OCI-LY7 (cell line): ENCODE data around the gene CCNDBP1. TPM values are rescaled to one million over a fixed set of nuclear protein-coding genes. Genes with fewer than 3 reads are reported as not detected.

Experiments used
- BruUV-seq: library from RNA; stranded (reverse); fragments of 400-500 nt; replicated peaks from 2 replicates; lab custom pipeline; 2021; lab: Mats Ljungman, UMichigan
- CTCF ChIA-PET: fragments of 300-600 bp; sonication (Branson Sonifier 250); formaldehyde crosslinking; loops from one replicate; lab custom pipeline; 2022; ENCODE audit warnings: antibody characterized with exemption; ENCODE audit not compliant: unreplicated experiment; lab: Charles Lee
- POLR2A ChIA-PET: fragments of 300-600 bp; sonication (Branson Sonifier 250); formaldehyde crosslinking; loops from one replicate; lab custom pipeline; 2022; ENCODE audit warnings: antibody characterized with exemption; lab: Charles Lee
- DNase-seq: peaks from one replicate; pipeline ENCODE4 v3.0.0-alpha.2; 2015; ENCODE audit warnings: low spot score
- H2AFZ ChIP-seq: fragments of 200-600 bp; sonication (generic), shearing (Covaris generic); 2 replicates; pipeline ENCODE4 v1.6.1; 2014; ENCODE audit warnings: mild to moderate bottlenecking, antibody characterized with exemption, low read length, moderate library complexity
- H3K27ac ChIP-seq: fragments of 200-600 bp; sonication (generic); 2 replicates; pipeline ENCODE4 v1.5.1; 2014; ENCODE audit warnings: mixed run types, low read depth, mild to moderate bottlenecking, moderate library complexity, low read length, inconsistent platforms; ENCODE audit not compliant: poor library complexity, severe bottlenecking
- H3K36me3 ChIP-seq: fragments of 200-600 bp; sonication (generic); 2 replicates; pipeline ENCODE4 v1.6.1; 2014; ENCODE audit warnings: mild to moderate bottlenecking, antibody characterized with exemption, low read length, moderate library complexity, mixed read lengths; ENCODE audit not compliant: insufficient read depth
- H3K4me1 ChIP-seq: fragments of 200-600 bp; sonication (generic); 2 replicates; pipeline ENCODE4 v1.5.1; 2014; ENCODE audit warnings: mild to moderate bottlenecking, low read length; ENCODE audit not compliant: insufficient read depth, poor library complexity, severe bottlenecking
- H3K4me2 ChIP-seq: fragments of 200-600 bp; sonication (generic); 2 replicates; pipeline ENCODE4 v1.6.1; 2014; ENCODE audit warnings: mild to moderate bottlenecking, low read length
- H3K4me3 ChIP-seq: fragments of 200-600 bp; sonication (generic); 2 replicates; pipeline ENCODE4 v1.5.1; 2014; ENCODE audit warnings: mild to moderate bottlenecking, low read depth, low read length; ENCODE audit not compliant: poor library complexity, severe bottlenecking
- H3K79me2 ChIP-seq: fragments of 200-600 bp; sonication (generic); 2 replicates; pipeline ENCODE4 v1.6.1; 2016; ENCODE audit warnings: low read depth, mild to moderate bottlenecking, low read length, moderate library complexity, mixed read lengths; ENCODE audit not compliant: insufficient read depth
- H3K9me2 ChIP-seq: fragments of 200-600 bp; sonication (generic); 2 replicates; pipeline ENCODE4 v1.6.1; 2016; ENCODE audit warnings: mild to moderate bottlenecking, low read length, mixed read lengths; ENCODE audit not compliant: insufficient read depth
- H3K9me3 ChIP-seq: fragments of 200-600 bp; sonication (generic); 2 replicates; pipeline ENCODE4 v1.6.1; 2014; ENCODE audit warnings: mild to moderate bottlenecking, mixed run types, low read length, mixed read lengths
- H4K20me1 ChIP-seq: fragments of 200-600 bp; sonication (generic); 2 replicates; pipeline ENCODE4 v1.6.1; 2014; ENCODE audit warnings: mild to moderate bottlenecking, antibody characterized with exemption, low read length, moderate library complexity, mixed read lengths; ENCODE audit not compliant: insufficient read depth
- CTCF ChIP-seq: fragments of 200-600 bp; sonication (generic); conservative IDR thresholded peaks from 2 replicates; pipeline ENCODE4 v1.5.1; 2014; ENCODE audit warnings: mild to moderate bottlenecking, antibody characterized with exemption, low read length, moderate library complexity, mixed read lengths
- EZH2phosphoT487 ChIP-seq: fragments of 200-600 bp; sonication (generic); IDR thresholded peaks from 2 replicates; pipeline ENCODE4 v1.6.1; 2018; ENCODE audit warnings: low read depth, borderline replicate concordance, mild to moderate bottlenecking, mixed run types, antibody characterized with exemption, low read length, moderate library complexity, mixed read lengths
- intact Hi-C: fragments of 100-400 bp; cut with micrococcal nuclease; formaldehyde crosslinking; loops from one replicate; pipeline ENCODE4 v1.10.0; 2022; ENCODE audit not compliant: unreplicated experiment
- total RNA-seq, 2 experiments: library from RNA; depleted of rRNA in 1 of 2; stranded (reverse); fragments of >200 nt in 1 of 2; shearing (Covaris generic) in 1 of 2; gene quantifications; 2 replicates each; pipeline ENCODE4 v1.2.3, GENCODE V29; 2014 to 2022

Gene CCNDBP1
- total RNA-seq, 2 experiments from 2014 or later, result 53.1 to 56.0 TPM

- CTCF ChIA-PET, result no interaction called here
These were observed 25.1 kb downstream of the CCNDBP1 start for GRCh38 chr15:43210172-43210745.

GRCh38 chr15:43210807-43211206 is 25.6 kb downstream of the CCNDBP1 start:
- DNase-seq, result no peak
- H4K20me1 ChIP-seq, result no peaks in the 10 kb centered on the region
- no peak overlapping the region for H2AFZ ChIP-seq
- TF ChIP-seq CTCF (no peak), EZH2phosphoT487 (no peak)
- no peak overlapping the region for H3K4me2 ChIP-seq
- no peaks in the 10 kb centered on the region for H3K79me2 ChIP-seq
- H3K9me2 ChIP-seq, result no peaks in the 10 kb centered on the region
- H3K27ac ChIP-seq, result no peak overlapping the region
- intact Hi-C loops, result no loop called here
- CTCF ChIA-PET, result no interaction called here
- H3K36me3 ChIP-seq, result no peaks in the 10 kb centered on the region
- H3K4me3 ChIP-seq, result no peak overlapping the region
- BruUV-seq, result no TSS peak
- H3K4me1 ChIP-seq, result no peaks in the 10 kb centered on the region
- POLR2A ChIA-PET, result no interaction called here
- no peaks in the 10 kb centered on the region for H3K9me3 ChIP-seq

More at GRCh38 chr15:43210172-43210745, 25.1 kb downstream of the CCNDBP1 start:
- POLR2A ChIA-PET, result no interaction called here
- no peaks in the 10 kb centered on the region for H3K36me3 ChIP-seq
- no peaks in the 10 kb centered on the region for H3K9me2 ChIP-seq
- H3K9me3 ChIP-seq, result no peaks in the 10 kb centered on the region
- no peak overlapping the region for H3K27ac ChIP-seq
- no peak for DNase-seq
- no peak overlapping the region for H3K4me2 ChIP-seq
- no peaks in the 10 kb centered on the region for H4K20me1 ChIP-seq
- intact Hi-C loops, result no loop called here
- no peaks in the 10 kb centered on the region for H3K4me1 ChIP-seq
- no TSS peak for BruUV-seq
- no peak overlapping the region for H2AFZ ChIP-seq
- H3K4me3 ChIP-seq, result no peak overlapping the region
- no peaks in the 10 kb centered on the region for H3K79me2 ChIP-seq
- no peak for TF ChIP-seq CTCF
- no peak for TF ChIP-seq EZH2phosphoT487

- no peaks in the 10 kb centered on the region for H3K79me2 ChIP-seq
- ChIA-PET CTCF (no interaction called here), POLR2A (interaction anchor here (0.5 kb wide), 1 partner anchor 427 kb away, joined by 3 read pairs; no protein-coding TSS in a partner anchor)
- BruUV-seq, result no TSS peak
- no peaks in the 10 kb centered on the region for H3K9me2 ChIP-seq
- H4K20me1 ChIP-seq, result no peaks in the 10 kb centered on the region
- no peak overlapping the region for H3K4me3 ChIP-seq
- no peak for DNase-seq
- TF ChIP-seq CTCF (no peak), EZH2phosphoT487 (no peak)
- no peak overlapping the region for H3K4me2 ChIP-seq
- intact Hi-C loops, result no loop called here
- no peaks in the 10 kb centered on the region for H3K9me3 ChIP-seq
- H3K27ac ChIP-seq, result no peak overlapping the region
- no peaks in the 10 kb centered on the region for H3K4me1 ChIP-seq
- H3K36me3 ChIP-seq, result no peaks in the 10 kb centered on the region
- H2AFZ ChIP-seq, result no peak overlapping the region
These were observed 26.1 kb downstream of the CCNDBP1 start for GRCh38 chr15:43211224-43211735.
